ENCODE measurements around the gene MRPS21.

- TF ChIP-seq CTCF (conservative IDR thresholded peaks at IDR 0.05 in 1 of 2, IDR thresholded peaks at IDR 0.05 in 1 of 2; ENCODE audit: extremely low read depth in 1 of 2, insufficient read depth in 1 of 2, low read depth in 1 of 2, low read length in 2 of 2) (no peak), EZH2 (IDR thresholded peaks at IDR 0.05; ENCODE audit: borderline replicate concordance, low read length) (no peak)
Measured at GRCh38 chr1:150268340-150268704, 25.3 kb upstream of the MRPS21 start.

Data from mammary epithelial cell (primary cell).